ENCODE results near the gene ZNF746.
A peak's percentile ranks its signal among the peaks of the same experiment; 100 is the strongest.

DNA sequence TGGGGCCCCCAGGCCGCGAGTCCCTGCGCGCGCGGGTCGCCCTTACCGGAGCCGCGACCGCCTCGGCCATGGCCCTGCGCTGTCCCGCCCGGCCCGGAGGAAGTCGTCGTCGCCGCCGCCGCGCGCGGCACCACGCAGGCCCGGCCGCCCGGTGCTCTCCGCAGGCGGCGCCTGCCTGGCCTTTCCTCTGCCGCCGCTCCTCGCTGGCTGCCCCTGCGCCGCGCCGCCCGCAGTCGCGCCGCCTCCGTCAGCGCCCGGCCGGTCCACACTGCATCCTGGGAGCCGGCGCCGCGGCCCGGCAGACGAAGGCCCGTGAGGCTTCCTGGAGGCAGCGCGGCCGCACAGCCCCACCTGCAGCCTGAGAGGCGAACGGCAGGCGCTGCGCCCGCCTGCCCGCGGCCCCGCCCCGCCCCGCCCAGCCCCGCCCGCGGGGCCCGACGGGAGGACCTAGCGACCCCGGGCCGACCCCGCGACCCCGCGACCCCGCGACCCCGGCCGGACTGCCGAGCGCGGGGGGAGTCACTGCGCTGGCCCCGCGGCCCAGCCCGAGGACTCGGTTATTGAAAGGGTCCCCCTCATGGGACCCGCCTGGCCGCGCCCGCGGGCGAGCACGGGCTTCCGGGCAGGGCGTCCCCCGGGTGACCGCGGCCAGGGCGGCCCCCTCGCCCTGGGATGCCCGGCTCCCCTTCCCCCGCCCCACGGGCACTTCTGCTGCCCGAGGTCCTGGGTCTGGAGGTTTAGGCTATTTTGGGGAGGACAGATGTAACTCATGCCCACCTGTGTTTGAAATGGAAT is at the start of gene ZNF746:
- TF ChIP-seq NR1H2 (CRISPR knock-in tag; IDR thresholded peaks at IDR 0.05) (no peak), EGR1 (conservative IDR thresholded peaks at IDR 0.05) (no peak), RBM22 (IDR thresholded peaks at IDR 0.05; ENCODE audit: low read depth, low read length, poor library complexity, severe bottlenecking) (no peak), EZH2 (IDR thresholded peaks at IDR 0.05; ENCODE audit: borderline replicate concordance, low read depth, low read length) (no peak), KDM1A (IDR thresholded peaks at IDR 0.05) (no peak), PHF8 (IDR thresholded peaks at IDR 0.05; ENCODE audit: borderline replicate concordance, low read length) (peak; percentile 89; the same call in 1 of the 2 replicates), ESRRA (IDR thresholded peaks at IDR 0.05; ENCODE audit: borderline replicate concordance, low read depth) (peak; percentile 60; the same call in 1 of the 2 replicates)
- TF ChIP-seq, protein P1, sequence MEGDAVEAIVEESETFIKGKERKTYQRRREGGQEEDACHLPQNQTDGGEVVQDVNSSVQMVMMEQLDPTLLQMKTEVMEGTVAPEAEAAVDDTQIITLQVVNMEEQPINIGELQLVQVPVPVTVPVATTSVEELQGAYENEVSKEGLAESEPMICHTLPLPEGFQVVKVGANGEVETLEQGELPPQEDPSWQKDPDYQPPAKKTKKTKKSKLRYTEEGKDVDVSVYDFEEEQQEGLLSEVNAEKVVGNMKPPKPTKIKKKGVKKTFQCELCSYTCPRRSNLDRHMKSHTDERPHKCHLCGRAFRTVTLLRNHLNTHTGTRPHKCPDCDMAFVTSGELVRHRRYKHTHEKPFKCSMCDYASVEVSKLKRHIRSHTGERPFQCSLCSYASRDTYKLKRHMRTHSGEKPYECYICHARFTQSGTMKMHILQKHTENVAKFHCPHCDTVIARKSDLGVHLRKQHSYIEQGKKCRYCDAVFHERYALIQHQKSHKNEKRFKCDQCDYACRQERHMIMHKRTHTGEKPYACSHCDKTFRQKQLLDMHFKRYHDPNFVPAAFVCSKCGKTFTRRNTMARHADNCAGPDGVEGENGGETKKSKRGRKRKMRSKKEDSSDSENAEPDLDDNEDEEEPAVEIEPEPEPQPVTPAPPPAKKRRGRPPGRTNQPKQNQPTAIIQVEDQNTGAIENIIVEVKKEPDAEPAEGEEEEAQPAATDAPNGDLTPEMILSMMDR (IDR thresholded peaks at IDR 0.05 in 2 of 3, conservative IDR thresholded peaks at IDR 0.05 in 1 of 3; ENCODE audit: insufficient read depth in 2 of 3, low read depth in 1 of 3, low read length in 3 of 3) = peak; percentile 57 to 97 (median 92); a peak in 5 of 6 replicates
- TF ChIP-seq, protein P2, sequence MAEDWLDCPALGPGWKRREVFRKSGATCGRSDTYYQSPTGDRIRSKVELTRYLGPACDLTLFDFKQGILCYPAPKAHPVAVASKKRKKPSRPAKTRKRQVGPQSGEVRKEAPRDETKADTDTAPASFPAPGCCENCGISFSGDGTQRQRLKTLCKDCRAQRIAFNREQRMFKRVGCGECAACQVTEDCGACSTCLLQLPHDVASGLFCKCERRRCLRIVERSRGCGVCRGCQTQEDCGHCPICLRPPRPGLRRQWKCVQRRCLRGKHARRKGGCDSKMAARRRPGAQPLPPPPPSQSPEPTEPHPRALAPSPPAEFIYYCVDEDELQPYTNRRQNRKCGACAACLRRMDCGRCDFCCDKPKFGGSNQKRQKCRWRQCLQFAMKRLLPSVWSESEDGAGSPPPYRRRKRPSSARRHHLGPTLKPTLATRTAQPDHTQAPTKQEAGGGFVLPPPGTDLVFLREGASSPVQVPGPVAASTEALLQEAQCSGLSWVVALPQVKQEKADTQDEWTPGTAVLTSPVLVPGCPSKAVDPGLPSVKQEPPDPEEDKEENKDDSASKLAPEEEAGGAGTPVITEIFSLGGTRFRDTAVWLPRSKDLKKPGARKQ (CRISPR knock-in tag; IDR thresholded peaks at IDR 0.05) = no peak
- TF ChIP-seq, protein P3, sequence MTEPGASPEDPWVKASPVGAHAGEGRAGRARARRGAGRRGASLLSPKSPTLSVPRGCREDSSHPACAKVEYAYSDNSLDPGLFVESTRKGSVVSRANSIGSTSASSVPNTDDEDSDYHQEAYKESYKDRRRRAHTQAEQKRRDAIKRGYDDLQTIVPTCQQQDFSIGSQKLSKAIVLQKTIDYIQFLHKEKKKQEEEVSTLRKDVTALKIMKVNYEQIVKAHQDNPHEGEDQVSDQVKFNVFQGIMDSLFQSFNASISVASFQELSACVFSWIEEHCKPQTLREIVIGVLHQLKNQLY (CRISPR knock-in tag; conservative IDR thresholded peaks at IDR 0.05) = no peak
- TF ChIP-seq, protein P4, sequence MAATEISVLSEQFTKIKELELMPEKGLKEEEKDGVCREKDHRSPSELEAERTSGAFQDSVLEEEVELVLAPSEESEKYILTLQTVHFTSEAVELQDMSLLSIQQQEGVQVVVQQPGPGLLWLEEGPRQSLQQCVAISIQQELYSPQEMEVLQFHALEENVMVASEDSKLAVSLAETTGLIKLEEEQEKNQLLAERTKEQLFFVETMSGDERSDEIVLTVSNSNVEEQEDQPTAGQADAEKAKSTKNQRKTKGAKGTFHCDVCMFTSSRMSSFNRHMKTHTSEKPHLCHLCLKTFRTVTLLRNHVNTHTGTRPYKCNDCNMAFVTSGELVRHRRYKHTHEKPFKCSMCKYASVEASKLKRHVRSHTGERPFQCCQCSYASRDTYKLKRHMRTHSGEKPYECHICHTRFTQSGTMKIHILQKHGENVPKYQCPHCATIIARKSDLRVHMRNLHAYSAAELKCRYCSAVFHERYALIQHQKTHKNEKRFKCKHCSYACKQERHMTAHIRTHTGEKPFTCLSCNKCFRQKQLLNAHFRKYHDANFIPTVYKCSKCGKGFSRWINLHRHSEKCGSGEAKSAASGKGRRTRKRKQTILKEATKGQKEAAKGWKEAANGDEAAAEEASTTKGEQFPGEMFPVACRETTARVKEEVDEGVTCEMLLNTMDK (IDR thresholded peaks at IDR 0.05; ENCODE audit: borderline replicate concordance, insufficient read depth, low read depth, low read length, poor library complexity, severe bottlenecking) = peak; percentile 62

All from K562 (cell line).